Ishikawa (cell line): Measurements from ENCODE around the gene OSTC.

Experiments used
- CREB1 ChIP-seq: IDR thresholded peaks from 2 replicates; pipeline ENCODE4 v1.6.1; 2012; ENCODE audit warnings: low read depth
- EGR1 ChIP-seq: IDR thresholded peaks from 2 replicates; pipeline ENCODE4 v1.6.1; 2012
- MAX ChIP-seq: IDR thresholded peaks from 2 replicates; pipeline ENCODE4 v1.6.1; 2012
- NFIC ChIP-seq: IDR thresholded peaks from 2 replicates; pipeline ENCODE4 v1.6.1; 2012
- RAD21 ChIP-seq: IDR thresholded peaks from 2 replicates; pipeline ENCODE4 v1.6.1; 2012; ENCODE audit warnings: low read depth
- REST ChIP-seq: IDR thresholded peaks from 2 replicates; pipeline ENCODE4 v1.6.1; 2012; ENCODE audit warnings: low read depth, mild to moderate bottlenecking
- TAF1 ChIP-seq: IDR thresholded peaks from 2 replicates; pipeline ENCODE4 v1.6.1; 2012; ENCODE audit warnings: low read depth, mild to moderate bottlenecking
- USF1 ChIP-seq: IDR thresholded peaks from 2 replicates; pipeline ENCODE4 v1.6.1; 2012
- YY1 ChIP-seq: IDR thresholded peaks from 2 replicates; pipeline ENCODE4 v1.6.1; 2012; ENCODE audit warnings: low read depth
- ZBTB7A ChIP-seq: IDR thresholded peaks from 2 replicates; pipeline ENCODE4 v1.6.1; 2012; ENCODE audit warnings: low read depth

GRCh38 chr4:108662629-108663028, 12.2 kb downstream of the OSTC start:
- TF ChIP-seq NFIC = no peak
- no peak for TF ChIP-seq MAX
- TF ChIP-seq CREB1 = no peak
- no peak for TF ChIP-seq TAF1
- no peak for TF ChIP-seq RAD21
- no peak for TF ChIP-seq REST
- TF ChIP-seq ZBTB7A = no peak
- TF ChIP-seq EGR1 = no peak
- no peak for TF ChIP-seq USF1
- no peak for TF ChIP-seq YY1
